ENCODE measurements around the gene RAPH1. TPM values are rescaled to one million over a fixed set of nuclear protein-coding genes. Genes with fewer than 3 reads are reported as not detected.
"Not testable (repeated sequence)": the region's sequence is repeated elsewhere in the genome, so short reads cannot be mapped to it uniquely, and the experiment has no call there.

Gene RAPH1
- total and polyA plus RNA-seq, 2 experiments from 2014 or later = 12.9 to 22.1 TPM

GRCh38 chr2:203431391-203432185 lies 103.5 kb downstream of the RAPH1 start:
- H4K20me1 ChIP-seq (ENCODE audit: insufficient read depth, poor library complexity, severe bottlenecking) = no peaks in the 10 kb centered on the region
- H3K4me2 ChIP-seq = no peak overlapping the region
- H3K36me3 ChIP-seq (replicated peaks; ENCODE audit: insufficient read depth, low read depth) = no peaks in the 10 kb centered on the region
- H3K4me3 ChIP-seq = no peak overlapping the region
- H3K9me2 ChIP-seq (replicated peaks; ENCODE audit: insufficient read depth) = no peaks in the 10 kb centered on the region
- WGBS (ENCODE audit: low lambda C conversion rate, missing lambda C conversion rate) = 88% methylated on average over 5 of the region's 5 CpGs
- no peak overlapping the region for H3K27ac ChIP-seq
- DNase-seq (ENCODE audit: low spot score) = no peak
- peaks cover 7% of the 10 kb centered on the region for H3K79me2 ChIP-seq
- TF ChIP-seq CTCF (IDR thresholded peaks at IDR 0.05; ENCODE audit: poor library complexity) (no peak), EZH2 (IDR thresholded peaks at IDR 0.05; ENCODE audit: borderline replicate concordance) (no peak), EZH2phosphoT487 (IDR thresholded peaks at IDR 0.05; ENCODE audit: low read depth, severe bottlenecking, unreplicated experiment) (no peak)
- H3K9me3 ChIP-seq (ENCODE audit: low read depth) = no peaks in the 10 kb centered on the region
- H3K4me1 ChIP-seq (ENCODE audit: insufficient read depth) = no peaks in the 10 kb centered on the region
- no peak overlapping the region for H2AFZ ChIP-seq
- H3K27me3 ChIP-seq = no peaks in the 10 kb centered on the region

- H3K36me3 ChIP-seq (replicated peaks; ENCODE audit: insufficient read depth, low read depth); H3K4me2 ChIP-seq; H3K4me3 ChIP-seq; H3K79me2 ChIP-seq; H3K4me1 ChIP-seq (ENCODE audit: insufficient read depth); H2AFZ ChIP-seq; H3K9me3 ChIP-seq (ENCODE audit: low read depth); H3K27ac ChIP-seq; DNase-seq (ENCODE audit: low spot score); H3K9me2 ChIP-seq (replicated peaks; ENCODE audit: insufficient read depth); H3K27me3 ChIP-seq; H4K20me1 ChIP-seq (ENCODE audit: insufficient read depth, poor library complexity, severe bottlenecking): not testable (repeated sequence)
- 99% methylated on average over 4 of the region's 4 CpGs for WGBS (ENCODE audit: low lambda C conversion rate, missing lambda C conversion rate)
Observed at GRCh38 chr2:203429643-203430042, 105.5 kb downstream of the RAPH1 start.

- Histone ChIP-seq H3K36me3 (replicated peaks; ENCODE audit: insufficient read depth, low read depth) (no peaks in the 10 kb centered on the region), H3K4me2 (no peak overlapping the region), H3K4me3 (no peak overlapping the region), H3K9me3 (ENCODE audit: low read depth) (no peaks in the 10 kb centered on the region), H3K9me2 (replicated peaks; ENCODE audit: insufficient read depth) (no peaks in the 10 kb centered on the region), H4K20me1 (ENCODE audit: insufficient read depth, poor library complexity, severe bottlenecking) (no peaks in the 10 kb centered on the region), H2AFZ (no peak overlapping the region), H3K4me1 (ENCODE audit: insufficient read depth) (no peaks in the 10 kb centered on the region), H3K27ac (no peak overlapping the region), H3K27me3 (no peaks in the 10 kb centered on the region), H3K79me2 (no peaks in the 10 kb centered on the region)
- 96% methylated on average over 2 of the region's 2 CpGs for WGBS (ENCODE audit: low lambda C conversion rate, missing lambda C conversion rate)
- no peak for TF ChIP-seq EZH2 (IDR thresholded peaks at IDR 0.05; ENCODE audit: borderline replicate concordance)
- TF ChIP-seq EZH2phosphoT487 (IDR thresholded peaks at IDR 0.05; ENCODE audit: low read depth, severe bottlenecking, unreplicated experiment) = no peak
- TF ChIP-seq CTCF (IDR thresholded peaks at IDR 0.05; ENCODE audit: poor library complexity) = no peak
- no peak for DNase-seq (ENCODE audit: low spot score)
Observed at GRCh38 chr2:203427061-203427460, 108.0 kb downstream of the RAPH1 start.

- H3K36me3 ChIP-seq (replicated peaks; ENCODE audit: insufficient read depth, low read depth) = peaks cover 4% of the 10 kb centered on the region
- H3K79me2 ChIP-seq = no peaks in the 10 kb centered on the region
- no peak overlapping the region for H2AFZ ChIP-seq
Observed at GRCh38 chr2:203418271-203418670, 116.8 kb downstream of the RAPH1 start.

More at GRCh38 chr2:203418271-203418670, 116.8 kb downstream of the RAPH1 start:
- no peaks in the 10 kb centered on the region for H3K27me3 ChIP-seq
- WGBS (ENCODE audit: low lambda C conversion rate, missing lambda C conversion rate) = 97% methylated on average over 8 of the region's 8 CpGs
- H3K4me1 ChIP-seq (ENCODE audit: insufficient read depth) = no peaks in the 10 kb centered on the region
- H4K20me1 ChIP-seq (ENCODE audit: insufficient read depth, poor library complexity, severe bottlenecking) = no peaks in the 10 kb centered on the region
- H3K4me3 ChIP-seq = no peak overlapping the region
- DNase-seq (ENCODE audit: low spot score) = no peak
- H3K4me2 ChIP-seq = no peak overlapping the region
- no peak overlapping the region for H3K27ac ChIP-seq
- no peaks in the 10 kb centered on the region for H3K9me3 ChIP-seq (ENCODE audit: low read depth)
- TF ChIP-seq EZH2 (IDR thresholded peaks at IDR 0.05; ENCODE audit: borderline replicate concordance) (no peak), CTCF (IDR thresholded peaks at IDR 0.05; ENCODE audit: poor library complexity) (no peak), EZH2phosphoT487 (IDR thresholded peaks at IDR 0.05; ENCODE audit: low read depth, severe bottlenecking, unreplicated experiment) (no peak)
- H3K9me2 ChIP-seq (replicated peaks; ENCODE audit: insufficient read depth) = no peaks in the 10 kb centered on the region

Measured in hepatocyte (in vitro differentiated cells).